Sigmoid colon (tissue), 4 donors: ENCODE measurements around the gene PSMD3.

Source experiments
- EP300 ChIP-seq, 4 donors: sonication (generic); formaldehyde crosslinking; IDR thresholded peaks; one replicate each; pipeline ENCODE4 v1.6.1; 2017; ENCODE audit warnings: antibody characterized with exemption in 4 of 4
- POLR2A ChIP-seq, 2 donors: fragments of 450-650 bp; IDR thresholded peaks; one replicate each; pipeline ENCODE4 v1.6.1; 2016; ENCODE audit warnings: antibody characterized with exemption in 2 of 2, mild to moderate bottlenecking in 2 of 2, moderate library complexity in 2 of 2
- POLR2AphosphoS5 ChIP-seq, 4 donors: sonication (generic); formaldehyde crosslinking; IDR thresholded peaks; one replicate each; pipeline ENCODE4 v1.6.1; 2017; ENCODE audit warnings: antibody characterized with exemption in 4 of 4
- TF ChIP-seq, protein P1 (sequence below), 4 experiments: fragments of 450-650 bp in 3 of 4; fragments of 200-600 bp in 1 of 4; IDR thresholded peaks; one replicate each; pipeline ENCODE4 v1.5.1; 2016 to 2019; ENCODE audit warnings: antibody characterized with exemption in 4 of 4, mild to moderate bottlenecking in 3 of 4, moderate library complexity in 2 of 4

- TF ChIP-seq, protein P1, sequence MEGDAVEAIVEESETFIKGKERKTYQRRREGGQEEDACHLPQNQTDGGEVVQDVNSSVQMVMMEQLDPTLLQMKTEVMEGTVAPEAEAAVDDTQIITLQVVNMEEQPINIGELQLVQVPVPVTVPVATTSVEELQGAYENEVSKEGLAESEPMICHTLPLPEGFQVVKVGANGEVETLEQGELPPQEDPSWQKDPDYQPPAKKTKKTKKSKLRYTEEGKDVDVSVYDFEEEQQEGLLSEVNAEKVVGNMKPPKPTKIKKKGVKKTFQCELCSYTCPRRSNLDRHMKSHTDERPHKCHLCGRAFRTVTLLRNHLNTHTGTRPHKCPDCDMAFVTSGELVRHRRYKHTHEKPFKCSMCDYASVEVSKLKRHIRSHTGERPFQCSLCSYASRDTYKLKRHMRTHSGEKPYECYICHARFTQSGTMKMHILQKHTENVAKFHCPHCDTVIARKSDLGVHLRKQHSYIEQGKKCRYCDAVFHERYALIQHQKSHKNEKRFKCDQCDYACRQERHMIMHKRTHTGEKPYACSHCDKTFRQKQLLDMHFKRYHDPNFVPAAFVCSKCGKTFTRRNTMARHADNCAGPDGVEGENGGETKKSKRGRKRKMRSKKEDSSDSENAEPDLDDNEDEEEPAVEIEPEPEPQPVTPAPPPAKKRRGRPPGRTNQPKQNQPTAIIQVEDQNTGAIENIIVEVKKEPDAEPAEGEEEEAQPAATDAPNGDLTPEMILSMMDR (IDR thresholded peaks at IDR 0.05) = no peak
- TF ChIP-seq EP300 (IDR thresholded peaks at IDR 0.05) = no peak
- no peak for TF ChIP-seq POLR2A (IDR thresholded peaks at IDR 0.05)
- TF ChIP-seq POLR2AphosphoS5 (IDR thresholded peaks at IDR 0.05) = no peak
These were observed 25.7 kb upstream of the PSMD3 start for GRCh38 chr17:39954876-39955275.
